Activated CD4-positive, alpha-beta T cell treated with anti-CD3 and anti-CD28 coated beads for 48 hours (primary cell): ENCODE data around the gene PRMT2.

Experiments used
- DNase-seq: peaks from one replicate; pipeline ENCODE4 v3.0.0-alpha.2; 2020

Gene PRMT2

GRCh38 chr21:46635324-46636180, at the start of gene PRMT2:
PRMT2 (plus strand) TSS chr21:46635674; CDS start chr21:46636952, 1,278 bp downstream.
- DNase-seq, result peak; percentile 98

- DNase-seq, result no peak
Observed at GRCh38 chr21:46594276-46594675, 41.2 kb upstream of the PRMT2 start.

- DNase-seq, result no peak
Observed at GRCh38 chr21:46596201-46596600, 39.3 kb upstream of the PRMT2 start.

- no peak for DNase-seq
Observed at GRCh38 chr21:46597031-46597430, 38.4 kb upstream of the PRMT2 start.

GRCh38 chr21:46597896-46598343, 37.6 kb upstream of the PRMT2 start:
- no peak for DNase-seq

GRCh38 chr21:46598581-46599572, 36.6 kb upstream of the PRMT2 start:
- no peak for DNase-seq

GRCh38 chr21:46600305-46600704, 35.2 kb upstream of the PRMT2 start:
- DNase-seq, result no peak

- DNase-seq, result no peak
Observed at GRCh38 chr21:46600978-46601377, 34.5 kb upstream of the PRMT2 start.

GRCh38 chr21:46603228-46603627, 32.2 kb upstream of the PRMT2 start:
- DNase-seq, result no peak

GRCh38 chr21:46604329-46604974, 31.0 kb upstream of the PRMT2 start:
- no peak for DNase-seq

GRCh38 chr21:46604975-46605766, 30.3 kb upstream of the PRMT2 start, which contains the start of gene S100B:
S100B (minus strand) TSS chr21:46605082; CDS start chr21:46602415, 2,667 bp downstream.
- DNase-seq, result no peak

- peak; percentile 41 for DNase-seq
Observed at GRCh38 chr21:46605767-46606426, 29.6 kb upstream of the PRMT2 start.

GRCh38 chr21:46606427-46606813, 29.1 kb upstream of the PRMT2 start:
- DNase-seq, result no peak

GRCh38 chr21:46607636-46608035, 27.8 kb upstream of the PRMT2 start:
- DNase-seq, result no peak

- DNase-seq, result no peak
Observed at GRCh38 chr21:46608672-46609111, 26.8 kb upstream of the PRMT2 start.

GRCh38 chr21:46610018-46610701, 25.3 kb upstream of the PRMT2 start:
- no peak for DNase-seq

GRCh38 chr21:46613391-46613790, 22.1 kb upstream of the PRMT2 start:
- DNase-seq, result no peak

- no peak for DNase-seq
Observed at GRCh38 chr21:46616050-46616449, 19.4 kb upstream of the PRMT2 start.

- DNase-seq, result no peak
Observed at GRCh38 chr21:46616656-46617055, 18.8 kb upstream of the PRMT2 start.

- DNase-seq, result no peak
Observed at GRCh38 chr21:46617267-46618051, 18.0 kb upstream of the PRMT2 start.
